ENCODE results near the gene C1orf35.

C1orf35 gene

DNA sequence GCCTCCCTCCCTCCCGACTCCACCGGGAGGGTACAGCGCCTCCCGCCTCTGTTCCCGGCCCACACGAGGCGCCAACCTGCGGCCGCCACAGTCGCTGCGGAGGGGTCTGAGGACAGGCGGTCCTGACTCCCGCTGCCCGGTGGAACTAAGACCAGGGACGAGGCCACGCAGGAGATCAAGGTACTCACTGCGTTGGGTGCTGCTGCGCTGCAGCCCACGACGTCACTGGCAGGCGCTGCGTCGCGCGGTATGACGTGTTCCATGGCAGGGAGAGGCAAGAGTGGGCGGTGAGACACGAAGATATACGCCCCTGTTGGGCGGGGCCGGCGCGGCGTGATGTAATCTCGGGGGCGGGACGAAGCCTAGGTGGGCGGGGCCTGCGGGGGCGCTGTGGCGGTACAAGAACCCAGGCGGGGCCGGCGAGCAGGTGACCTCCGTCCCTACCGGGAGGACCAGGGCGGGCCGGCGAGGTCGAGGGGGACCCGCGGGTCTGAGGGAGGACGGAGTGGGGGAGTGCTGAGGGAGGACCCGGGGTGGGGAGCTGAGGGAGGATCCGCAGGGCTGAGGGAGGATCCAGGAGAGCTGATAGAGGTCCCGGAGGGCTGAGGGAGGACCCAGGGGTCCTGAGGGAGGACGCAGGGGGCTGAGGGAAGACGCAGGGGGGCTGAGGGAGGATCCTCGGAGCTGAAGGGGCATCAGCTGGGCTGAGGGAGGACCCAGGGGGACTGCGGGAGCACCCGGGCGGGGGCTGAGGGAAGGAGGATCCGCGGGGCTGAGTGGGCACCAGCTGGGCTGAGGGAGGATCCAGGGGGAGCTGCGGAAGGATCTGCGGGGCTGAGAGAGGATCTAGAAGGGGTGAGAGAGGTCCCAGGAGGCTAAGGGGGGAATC lies 6.2 kb upstream of the C1orf35 start, which contains the start of gene MRPL55:
Gene MRPL55 (minus strand): TSS at position 227 of the 889 bp plus-strand sequence. CDS start 1,039 bp downstream, outside the sequence.
- peak; percentile 85 for DNase-seq

DNA sequence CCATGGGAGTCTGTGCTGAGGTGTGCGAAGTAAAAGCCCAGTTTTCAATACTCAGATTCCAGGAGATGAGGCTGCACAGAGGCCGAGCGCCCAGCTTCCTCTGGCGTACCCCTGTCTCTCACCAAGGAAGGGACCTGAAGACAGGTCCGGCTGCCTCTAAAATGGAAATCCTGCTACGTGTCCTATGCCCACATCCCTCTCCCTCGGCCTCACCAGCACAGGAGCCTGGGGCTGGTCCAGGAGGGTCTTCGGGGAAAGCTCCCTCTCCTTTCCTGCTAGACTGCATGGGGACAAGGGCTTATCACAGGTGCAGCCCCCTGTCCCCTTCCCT lies 5.6 kb upstream of the C1orf35 start:
- no peak for DNase-seq

DNA sequence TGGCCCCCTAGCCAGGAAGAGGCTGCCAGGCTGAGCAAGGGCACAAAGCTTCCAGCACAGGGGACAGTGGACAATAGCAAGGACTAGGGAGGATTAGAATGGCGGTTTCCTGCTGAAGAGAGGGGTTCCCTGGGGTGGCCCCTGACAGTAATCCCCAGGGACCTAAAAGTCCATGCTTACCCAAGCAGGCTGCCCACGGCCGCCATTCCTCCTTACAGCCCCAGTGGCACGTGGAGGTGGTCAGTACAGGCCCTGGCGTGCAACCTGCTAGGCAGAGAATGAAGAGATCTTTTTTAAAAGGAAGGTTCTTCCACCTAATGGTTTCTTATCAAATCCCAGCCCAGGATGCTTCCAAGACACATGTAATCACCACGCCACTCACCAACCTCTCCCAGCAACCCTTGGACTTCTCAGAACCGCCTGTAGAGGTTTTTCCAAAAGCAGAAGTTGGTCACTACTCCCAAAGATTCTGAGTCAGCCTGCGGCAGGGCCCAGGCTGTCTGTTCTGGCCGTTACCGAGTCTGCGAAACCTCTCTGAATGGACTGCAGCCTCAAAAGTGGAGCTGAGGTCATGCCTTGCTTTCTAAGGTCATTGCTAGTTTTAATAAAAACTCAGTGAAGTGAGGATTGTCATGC lies 5.0 kb upstream of the C1orf35 start:
- DNase-seq, result no peak

DNA sequence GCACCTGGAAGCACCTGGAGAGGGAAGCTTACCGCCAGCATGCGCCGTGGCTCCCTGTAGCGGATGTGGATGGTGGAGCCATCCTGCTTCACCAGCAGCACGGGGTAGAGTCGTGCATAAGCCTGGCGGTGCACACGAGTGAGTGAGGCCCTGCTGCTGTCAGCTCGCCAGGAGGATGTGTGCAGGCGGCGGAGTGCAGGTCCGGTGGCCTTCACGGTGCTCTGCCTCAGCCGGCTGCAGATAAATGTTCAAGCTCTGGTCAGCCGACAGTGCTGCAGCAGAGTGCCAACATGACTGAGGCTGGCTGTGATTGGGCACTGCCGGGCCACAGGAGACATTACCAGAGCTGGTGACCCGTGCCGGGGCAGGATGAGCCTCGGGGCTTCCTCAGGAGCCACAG lies 4.5 kb upstream of the C1orf35 start:
- no peak for DNase-seq

DNA sequence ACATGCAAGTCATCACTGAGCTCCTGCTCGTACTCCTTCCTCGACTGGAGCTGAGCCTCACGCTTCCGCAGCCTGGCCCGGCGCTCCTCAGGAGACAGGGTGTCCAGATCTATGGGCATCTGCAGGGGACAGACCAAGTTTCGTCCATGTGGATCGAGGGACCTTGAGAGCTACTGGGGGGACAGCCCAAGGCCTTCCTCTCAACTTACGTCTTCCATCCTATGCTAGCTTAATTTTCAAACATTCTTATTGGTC lies 3.6 kb upstream of the C1orf35 start:
- DNase-seq, result no peak

DNA sequence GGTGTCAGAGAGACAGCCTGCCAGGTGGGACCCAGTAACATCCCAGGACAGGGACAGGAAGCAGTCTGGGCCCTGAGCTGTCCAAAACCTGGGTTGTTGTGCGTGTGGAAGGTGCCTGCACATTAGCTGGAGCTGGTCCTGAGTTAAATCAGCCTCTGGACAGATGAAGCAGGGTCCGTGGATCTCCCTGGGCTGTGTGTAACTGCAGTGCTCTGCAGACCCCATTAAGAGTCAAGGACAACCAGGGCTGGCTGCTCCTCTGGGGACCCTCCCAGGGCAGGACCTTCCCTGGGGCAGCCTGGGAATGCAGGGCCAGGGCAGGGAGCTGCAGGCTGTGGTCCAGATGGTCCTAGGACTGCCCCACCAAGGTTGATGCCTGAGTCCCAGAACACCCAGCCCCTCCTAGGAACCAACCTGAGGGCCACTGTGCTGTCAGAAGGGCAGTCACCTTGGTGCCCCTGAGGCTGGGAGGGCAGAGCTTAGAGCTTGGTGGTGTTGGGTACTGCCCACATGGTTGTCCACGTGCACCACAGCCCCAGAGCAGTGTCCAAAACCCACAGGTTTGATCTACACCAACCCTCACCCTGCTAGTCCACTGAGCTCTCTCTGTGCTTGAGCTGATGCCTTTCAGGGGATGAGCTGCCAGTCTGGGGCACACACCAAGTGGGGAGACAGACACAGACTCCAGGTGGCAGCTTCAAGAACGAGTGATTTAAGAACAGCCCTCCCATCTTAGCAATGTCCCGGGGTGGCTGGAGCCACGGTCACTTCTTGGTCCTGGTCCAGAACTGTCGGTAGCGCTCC lies 3.1 kb upstream of the C1orf35 start:
- DNase-seq, result no peak

DNA sequence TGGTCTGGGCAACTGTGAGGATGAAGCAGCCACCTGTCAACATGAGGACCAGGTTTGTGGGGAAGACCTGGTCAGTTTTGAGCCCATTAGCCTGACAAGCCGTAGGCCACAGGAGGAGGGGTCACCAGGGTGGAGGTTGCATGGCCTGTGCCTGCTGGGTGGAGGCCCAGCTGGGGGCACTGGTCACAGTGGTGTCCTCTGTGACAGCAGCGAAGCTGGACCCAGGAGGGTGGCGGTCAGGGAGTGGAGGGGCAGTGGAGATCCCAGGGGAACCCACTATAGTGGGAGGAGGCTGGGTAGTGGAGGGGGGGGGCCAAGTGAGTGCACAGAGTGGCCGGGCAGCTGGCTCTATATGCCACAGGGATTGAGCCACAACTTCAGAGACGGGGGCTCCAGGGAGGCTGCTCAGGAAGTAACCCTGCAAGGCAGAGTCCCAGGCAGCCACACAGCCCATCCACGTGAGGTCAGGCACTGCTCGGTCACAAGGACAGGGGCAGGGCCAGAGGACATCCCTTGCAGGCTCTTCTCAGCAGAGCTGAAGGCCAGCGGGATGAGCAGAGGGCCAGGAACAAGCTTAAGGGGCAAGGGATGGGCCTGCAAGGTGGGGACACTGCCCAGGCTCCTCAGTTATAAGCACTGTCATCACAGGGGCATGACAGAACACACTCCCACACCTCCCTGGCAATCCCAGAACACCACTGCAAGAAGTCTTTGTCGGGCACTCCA lies 2.3 kb upstream of the C1orf35 start:
- no peak for DNase-seq

DNA sequence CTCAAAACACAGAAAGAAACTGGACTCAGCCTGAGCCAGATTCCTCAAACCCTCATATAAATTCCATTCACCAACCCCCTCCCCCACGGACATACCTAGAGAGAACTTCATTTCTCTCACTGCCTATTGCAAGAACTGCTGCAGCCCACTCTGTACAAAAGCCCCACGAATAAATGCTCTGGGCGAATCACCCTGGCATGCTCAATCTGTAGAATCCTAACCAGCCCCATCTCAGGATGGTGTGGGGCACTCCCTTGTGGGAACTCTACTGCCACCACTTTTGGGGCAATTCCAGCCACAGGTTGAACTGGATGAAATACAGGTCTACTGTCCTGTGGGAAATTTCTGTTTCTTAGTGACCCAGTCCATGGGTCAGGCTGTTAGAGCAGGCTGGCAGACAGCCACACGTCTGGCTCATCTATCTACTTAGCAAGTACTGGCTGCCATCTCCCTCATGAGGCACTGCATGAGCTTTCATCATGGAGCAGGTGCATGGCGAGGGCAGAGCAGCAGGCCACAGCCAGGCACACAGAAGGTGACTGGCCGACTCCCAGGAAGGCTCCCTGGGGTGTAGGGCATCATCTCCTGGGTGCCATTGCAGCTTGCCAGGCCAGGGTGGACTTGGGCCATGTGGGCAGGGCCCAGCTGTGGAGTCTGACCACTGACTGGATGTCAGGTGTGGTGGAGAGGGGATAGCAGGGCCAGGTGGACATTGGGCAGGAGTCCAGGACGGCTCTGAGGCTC lies 1.6 kb upstream of the C1orf35 start:
- no peak for DNase-seq

DNA sequence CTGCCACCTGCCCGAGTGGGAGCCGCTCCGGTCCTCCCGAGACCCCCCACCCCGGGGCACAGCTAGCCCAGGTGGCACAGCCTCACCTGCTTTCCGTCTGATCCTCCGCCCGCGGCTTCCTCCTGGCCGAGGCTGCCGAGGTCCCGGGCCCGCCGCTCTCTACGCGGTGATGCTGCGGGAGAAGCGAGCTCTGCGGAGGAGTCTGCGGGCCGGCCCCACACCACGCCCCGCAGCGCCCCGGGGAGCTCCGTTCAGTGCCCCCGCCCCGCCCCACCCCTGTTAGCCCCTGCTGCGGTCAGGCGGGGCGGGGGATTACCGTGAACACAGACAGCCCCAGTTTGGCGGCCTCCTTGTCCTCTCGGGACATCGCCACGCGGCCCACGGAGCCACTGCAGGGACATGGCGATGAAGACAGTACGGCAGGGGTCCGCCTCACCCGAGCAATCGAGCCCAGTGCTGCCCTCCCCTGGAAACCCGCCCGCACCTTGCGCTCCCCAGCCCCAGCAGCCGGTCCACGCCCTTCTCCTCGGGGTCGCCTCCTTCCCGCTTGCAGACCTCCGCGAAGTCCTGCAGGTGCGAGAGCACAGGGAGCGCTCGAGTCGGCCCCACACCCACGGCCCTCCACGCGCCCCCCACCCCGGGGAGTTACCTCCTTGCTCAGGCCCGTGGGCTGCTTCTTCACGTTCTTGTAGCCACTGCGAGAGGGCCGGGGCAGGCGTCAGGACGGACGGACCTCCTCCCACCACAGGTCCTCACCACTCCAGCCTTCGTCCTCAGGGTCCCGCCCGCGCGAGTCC lies 933 bp downstream of the C1orf35 start:
- DNase-seq, result no peak

DNA sequence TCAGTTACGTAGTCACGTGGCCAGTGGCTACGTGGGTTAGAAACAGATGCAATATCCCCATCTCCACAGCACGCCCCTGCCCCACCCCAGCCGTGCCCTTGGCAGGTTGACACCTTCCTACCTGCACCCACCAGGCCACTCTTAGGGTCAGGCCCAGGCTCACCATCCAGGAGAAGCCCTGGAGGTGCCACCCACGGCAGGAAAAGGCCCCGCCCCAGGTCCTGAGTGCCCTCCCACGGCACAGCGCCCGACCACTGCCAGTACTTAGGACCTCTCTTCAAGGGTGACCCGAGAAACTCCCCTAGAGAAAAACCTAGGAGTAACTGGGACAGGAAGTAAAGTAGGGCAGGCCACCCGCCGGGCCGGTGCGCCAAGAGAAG lies 1.5 kb downstream of the C1orf35 start:
- no peak for DNase-seq

DNA sequence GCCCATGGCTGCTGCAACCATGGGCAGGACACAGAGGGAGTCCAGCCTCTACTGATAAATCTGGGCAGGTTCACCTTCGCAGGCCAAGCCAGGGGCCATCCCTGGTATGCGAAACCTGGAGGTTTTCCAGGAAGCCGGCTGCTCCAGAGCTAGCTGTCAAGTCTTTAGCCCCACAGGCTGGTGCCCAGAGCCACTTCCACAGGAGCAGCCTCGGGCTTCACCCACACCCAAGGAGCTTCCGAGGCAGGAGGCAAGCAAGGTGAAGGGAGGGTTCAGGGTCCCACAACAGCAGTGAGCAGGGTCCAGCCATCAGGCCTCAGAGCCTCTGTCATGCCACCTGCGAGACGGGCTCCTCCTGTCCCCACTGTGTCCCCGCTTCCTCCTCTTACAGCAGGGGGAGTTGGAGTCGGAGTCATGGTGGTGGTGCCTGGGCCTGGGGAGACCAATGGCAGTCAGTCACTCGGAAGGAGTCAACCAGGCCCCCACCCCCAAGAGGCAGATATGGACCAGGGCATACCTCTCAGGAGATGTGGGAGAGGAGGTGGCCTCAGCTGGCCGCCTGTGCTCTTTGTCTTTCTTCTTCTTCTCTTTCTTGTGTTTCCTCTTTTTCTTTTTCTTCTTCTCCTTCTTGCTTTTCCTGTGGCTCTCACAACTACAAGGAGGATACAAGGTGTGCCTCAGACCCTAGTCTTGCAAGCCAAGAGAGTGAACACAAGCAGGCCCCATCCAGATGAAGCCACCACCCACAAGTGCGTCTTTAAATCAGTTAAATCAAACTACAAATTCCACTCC lies 2.1 kb downstream of the C1orf35 start:
- DNase-seq, result no peak

DNA sequence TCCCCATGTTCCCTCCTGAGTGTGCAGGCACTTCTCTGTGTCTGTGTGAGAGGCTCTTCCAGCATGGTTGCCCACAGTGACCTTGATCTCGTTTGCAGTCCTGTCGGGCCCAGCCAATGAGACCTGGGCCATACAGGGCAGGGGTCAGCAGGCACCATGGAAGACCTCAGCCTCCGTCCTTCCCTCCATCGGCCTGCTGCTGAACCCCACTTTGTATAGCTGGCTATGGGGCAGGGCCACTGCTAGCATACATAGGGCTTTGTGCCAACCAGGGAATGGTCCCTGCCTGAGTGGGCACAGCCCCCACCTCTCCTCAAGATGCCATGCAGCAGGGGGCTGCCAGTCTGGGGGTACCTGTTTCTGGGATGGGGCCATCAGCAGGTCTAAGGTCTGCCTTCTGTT lies 3.8 kb downstream of the C1orf35 start:
- DNase-seq, result no peak

DNA sequence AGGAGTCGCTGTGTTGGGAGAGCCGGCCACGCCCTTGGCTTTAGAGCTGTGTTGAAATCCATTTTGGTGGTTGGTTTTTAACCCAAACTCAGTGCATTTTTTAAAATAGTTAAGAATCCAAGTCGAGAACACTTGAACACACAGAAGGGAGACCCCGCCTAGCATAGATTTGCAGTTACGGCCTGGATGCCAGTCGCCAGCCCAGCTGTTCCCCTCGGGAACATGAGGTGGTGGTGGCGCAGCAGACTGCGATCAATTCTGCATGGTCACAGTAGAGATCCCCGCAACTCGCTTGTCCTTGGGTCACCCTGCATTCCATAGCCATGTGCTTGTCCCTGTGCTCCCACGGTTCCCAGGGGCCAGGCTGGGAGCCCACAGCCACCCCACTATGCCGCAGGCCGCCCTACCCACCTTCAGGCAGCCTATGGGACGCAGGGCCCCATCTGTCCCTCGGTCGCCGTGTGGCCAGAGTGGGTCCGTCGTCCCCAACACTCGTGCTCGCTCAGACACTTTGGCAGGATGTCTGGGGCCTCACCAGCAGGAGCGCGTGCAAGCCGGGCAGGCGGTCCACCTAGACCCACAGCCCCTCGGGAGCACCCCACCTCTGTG lies 4.7 kb downstream of the C1orf35 start:
- DNase-seq, result no peak

DNA sequence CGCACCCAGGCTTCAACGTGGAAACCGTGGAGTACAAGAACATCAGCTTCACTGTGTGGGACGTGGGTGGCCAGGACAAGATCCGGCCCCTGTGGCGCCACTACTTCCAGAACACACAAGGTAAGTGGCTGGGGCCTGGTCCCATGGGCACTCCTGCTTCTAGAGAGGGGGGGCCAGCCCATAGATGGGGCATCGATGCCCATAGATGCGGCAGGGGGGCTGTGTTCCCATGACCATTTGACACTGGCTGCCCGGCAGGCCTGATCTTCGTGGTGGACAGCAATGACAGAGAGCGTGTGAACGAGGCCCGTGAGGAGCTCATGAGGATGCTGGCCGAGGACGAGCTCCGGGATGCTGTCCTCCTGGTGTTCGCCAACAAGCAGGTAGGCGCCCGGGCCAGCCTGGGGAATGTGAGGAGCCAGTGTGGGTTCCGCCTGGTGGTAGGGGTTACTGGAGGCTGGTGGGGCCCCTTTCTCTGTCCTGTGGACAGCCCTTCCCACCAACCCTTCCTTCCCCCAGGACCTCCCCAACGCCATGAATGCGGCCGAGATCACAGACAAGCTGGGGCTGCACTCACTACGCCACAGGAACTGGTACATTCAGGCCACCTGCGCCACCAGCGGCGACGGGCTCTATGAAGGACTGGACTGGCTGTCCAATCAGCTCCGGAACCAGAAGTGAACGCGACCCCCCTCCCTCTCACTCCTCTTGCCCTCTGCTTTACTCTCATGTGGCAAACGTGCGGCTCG lies 5.6 kb downstream of the C1orf35 start:
- DNase-seq, result no peak

DNA sequence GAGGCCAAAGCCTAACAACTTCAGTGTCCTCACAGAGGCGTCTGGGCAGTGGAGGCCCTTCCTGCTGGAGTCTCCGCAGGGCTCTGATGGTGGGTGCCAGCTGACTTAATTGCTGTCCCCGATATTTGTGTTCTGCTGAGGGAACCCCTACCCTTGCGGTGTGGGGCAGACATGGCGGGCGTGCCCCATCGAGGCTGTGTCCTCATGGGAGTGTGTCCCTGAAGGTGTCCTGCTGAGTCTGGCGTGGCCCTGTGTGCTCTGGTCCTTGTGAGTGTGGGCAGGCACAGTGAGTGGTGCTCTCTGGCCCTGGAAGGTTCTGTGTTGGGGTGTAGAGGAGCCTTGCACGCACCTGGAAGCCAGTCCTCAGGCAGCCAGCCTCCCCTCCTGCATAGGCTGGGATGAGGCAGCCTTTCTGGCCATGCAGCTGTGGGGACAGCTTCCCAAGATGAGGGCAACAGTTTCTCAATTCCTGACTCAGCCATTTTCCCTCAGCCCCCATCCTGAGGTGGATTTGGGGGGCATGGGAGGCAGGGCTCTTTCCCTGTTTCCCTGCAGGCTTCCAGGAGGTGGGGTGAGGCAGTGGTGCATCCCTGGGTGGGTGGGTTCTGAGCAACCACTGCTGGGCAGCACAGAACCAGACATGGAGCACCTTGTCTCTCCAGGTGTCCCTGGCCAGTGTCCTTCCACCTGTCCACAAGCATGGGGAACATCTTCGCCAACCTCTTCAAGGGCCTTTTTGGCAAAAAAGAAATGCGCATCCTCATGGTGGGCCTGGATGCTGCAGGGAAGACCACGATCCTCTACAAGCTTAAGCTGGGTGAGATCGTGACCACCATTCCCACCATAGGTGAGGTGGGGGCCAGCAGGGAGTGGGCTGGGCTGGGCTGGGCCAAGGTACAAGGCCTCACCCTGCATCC lies 6.5 kb downstream of the C1orf35 start:
- DNase-seq, result no peak

DNA sequence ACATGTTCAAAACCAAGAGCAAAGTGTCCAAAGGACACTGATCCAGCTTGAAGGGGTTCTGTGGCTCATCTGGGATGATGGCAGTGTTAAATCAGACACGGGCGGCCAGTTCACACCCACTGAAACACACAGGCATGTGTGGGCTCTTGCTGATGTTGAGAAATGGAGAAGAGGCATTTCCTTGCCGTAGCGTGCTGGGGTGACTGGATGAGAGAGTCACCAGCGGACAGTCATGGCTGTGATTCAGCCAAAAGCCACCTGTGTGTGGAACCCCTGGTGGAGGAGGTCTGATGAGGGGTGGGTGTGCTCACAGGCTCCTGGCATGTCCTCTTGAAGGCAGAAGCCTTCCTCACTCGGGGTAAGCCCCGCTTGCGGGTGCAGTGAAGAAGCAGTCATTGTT lies 7.2 kb downstream of the C1orf35 start:
- no peak for DNase-seq

DNA sequence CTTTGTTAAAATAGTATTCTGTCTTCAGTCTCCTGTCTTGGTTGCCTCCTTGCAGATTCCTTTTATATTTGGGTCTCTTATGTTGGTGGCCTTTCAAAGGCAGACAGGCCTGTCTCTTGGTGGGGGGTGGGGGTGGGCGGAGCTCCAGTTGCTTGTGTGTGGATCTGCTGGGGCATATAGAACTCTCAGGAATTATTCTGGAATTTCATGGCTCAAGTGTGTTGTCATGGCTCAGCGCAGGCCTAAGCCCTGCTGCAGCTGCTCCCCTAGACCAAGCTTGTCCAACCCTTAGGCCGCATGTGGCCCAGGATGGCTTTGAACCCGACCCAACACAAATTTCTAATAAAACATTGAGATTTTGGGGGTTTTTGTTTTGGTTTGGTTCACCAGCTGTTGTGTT lies 8.0 kb downstream of the C1orf35 start:
- no peak for DNase-seq

DNA sequence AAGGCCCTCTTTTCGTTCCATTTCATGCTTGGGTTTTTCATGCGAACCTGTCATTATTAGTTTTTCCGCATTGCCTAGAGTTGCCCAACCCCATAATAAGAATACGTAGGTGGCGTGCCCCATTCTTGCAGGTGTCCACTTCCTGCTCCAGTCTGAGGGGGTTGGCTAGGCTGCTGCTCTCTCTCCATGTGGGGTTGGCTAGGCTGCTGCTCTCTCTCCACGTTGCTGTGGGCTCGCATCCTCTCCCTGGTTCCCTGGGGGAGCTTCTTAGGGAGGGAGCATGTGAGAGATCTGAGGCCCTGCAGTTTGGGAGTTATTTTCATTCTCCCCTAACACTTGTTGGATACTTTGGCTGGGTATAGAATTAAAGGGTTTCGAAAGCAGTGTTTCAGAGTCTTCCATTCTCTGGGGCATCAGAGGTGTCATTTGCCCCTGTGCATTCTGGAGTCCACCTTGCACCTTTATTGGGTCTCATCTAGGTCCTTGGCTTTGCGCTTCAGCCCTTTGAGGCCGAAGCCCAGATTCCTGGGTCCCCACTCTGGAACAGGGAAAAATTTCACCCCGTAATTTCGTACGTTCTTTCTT lies 8.6 kb downstream of the C1orf35 start:
- DNase-seq, result no peak

Data from DMS 273 treated with DMSO at 0.1 percent for 48 hours (cell line).